AG10803 (cell line): ENCODE data around the gene FSIP1.

Experiments
- DNase-seq: peaks from one replicate; pipeline ENCODE4 v3.0.0; 2010; ENCODE audit warnings: low read depth
- H3K4me3 ChIP-seq: 2 replicates; pipeline ENCODE4 v1.5.1; 2011; ENCODE audit warnings: mild to moderate bottlenecking, low read length, control low read depth
- CTCF ChIP-seq: conservative IDR thresholded peaks from 2 replicates; pipeline ENCODE4 v1.5.1; 2011; ENCODE audit warnings: mild to moderate bottlenecking, low read length, control low read depth, inconsistent platforms

FSIP1 gene

GRCh38 chr15:39699516-39700374 lies 82.9 kb downstream of the FSIP1 start:
- no peak overlapping the region for H3K4me3 ChIP-seq
- peak; percentile 66 for DNase-seq
- TF ChIP-seq CTCF = no peak

- no peak for DNase-seq
- H3K4me3 ChIP-seq = no peak overlapping the region
- TF ChIP-seq CTCF = no peak
Measured at GRCh38 chr15:39698444-39699390, 83.9 kb downstream of the FSIP1 start.

- no peak for DNase-seq
- no peak for TF ChIP-seq CTCF
- no peak overlapping the region for H3K4me3 ChIP-seq
Measured at GRCh38 chr15:39697509-39697908, 85.1 kb downstream of the FSIP1 start.

- no peak overlapping the region for H3K4me3 ChIP-seq
- no peak for DNase-seq
- TF ChIP-seq CTCF = no peak
Measured at GRCh38 chr15:39695793-39696192, 86.8 kb downstream of the FSIP1 start.

- no peak for TF ChIP-seq CTCF
- H3K4me3 ChIP-seq = no peak overlapping the region
- DNase-seq = no peak
Measured at GRCh38 chr15:39692356-39693327, 90.0 kb downstream of the FSIP1 start.

- TF ChIP-seq CTCF = no peak
- peak; percentile 53 for DNase-seq
- no peak overlapping the region for H3K4me3 ChIP-seq
Measured at GRCh38 chr15:39690881-39691634, 91.6 kb downstream of the FSIP1 start.
